Coronary artery (tissue), 2 donors: Measurements from ENCODE around the gene ZNF692.

Source experiments
- DNase-seq: peaks from one replicate; pipeline ENCODE4 v3.0.0-alpha.2; 2017; ENCODE audit warnings: low spot score
- H3K27ac ChIP-seq, 2 donors: fragments of 200-600 bp; sonication (generic); one replicate each; pipeline ENCODE4 v1.5.1; 2016 to 2019
- H3K4me3 ChIP-seq: fragments of 200-600 bp; sonication (generic); 2 replicates; pipeline ENCODE4 v1.5.1; 2016; ENCODE audit warnings: mild to moderate bottlenecking, moderate library complexity
- TF ChIP-seq, protein P1 (sequence below): fragments of 200-600 bp; sonication (generic); IDR thresholded peaks from one replicate; pipeline ENCODE4 v1.5.1; 2019; ENCODE audit warnings: antibody characterized with exemption

The ZNF692 gene

DNA sequence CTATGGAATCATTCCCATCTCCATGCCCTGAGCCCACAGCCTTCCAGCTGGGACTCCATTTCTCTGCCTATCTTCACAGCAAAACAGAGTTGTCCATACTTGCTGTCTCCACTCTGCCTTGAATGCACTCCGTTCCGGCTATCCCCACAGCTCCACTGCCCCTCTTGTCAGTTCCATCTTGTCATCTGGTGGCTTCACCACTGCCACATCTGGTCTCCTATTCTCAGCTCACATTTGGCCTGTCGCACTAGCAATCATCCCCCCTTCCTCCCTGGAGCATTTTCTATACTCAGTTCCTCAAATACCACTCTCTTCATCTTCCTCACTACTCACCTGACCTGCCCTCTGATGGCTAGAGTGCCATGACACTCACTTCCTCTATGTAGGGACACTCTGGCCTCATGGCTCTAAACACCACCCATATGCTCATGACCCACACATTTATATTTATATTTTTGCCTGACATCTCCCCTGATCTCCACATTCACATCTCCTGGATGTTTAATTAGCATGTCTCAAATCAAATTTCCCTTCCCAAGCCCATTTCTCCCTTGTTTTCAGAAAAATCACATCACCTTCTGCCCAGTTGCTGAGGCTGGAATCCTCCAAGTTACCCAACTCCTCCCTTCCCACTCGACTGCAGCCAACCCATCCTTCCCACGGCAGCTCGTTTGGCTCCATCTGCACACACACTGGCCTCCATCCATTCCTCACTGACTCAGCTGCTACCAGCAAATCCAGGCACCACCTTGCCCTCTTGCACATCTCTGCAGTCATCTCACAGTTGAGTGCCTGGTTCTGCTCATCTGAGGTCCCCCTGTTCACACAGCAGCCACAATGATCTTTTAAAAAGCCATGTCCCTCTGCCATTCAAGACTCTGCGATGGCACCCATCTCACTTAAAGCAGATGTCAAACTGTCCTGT lies 6.1 kb downstream of the ZNF692 start:
- no peak overlapping the region for H3K4me3 ChIP-seq
- TF ChIP-seq, protein P1, sequence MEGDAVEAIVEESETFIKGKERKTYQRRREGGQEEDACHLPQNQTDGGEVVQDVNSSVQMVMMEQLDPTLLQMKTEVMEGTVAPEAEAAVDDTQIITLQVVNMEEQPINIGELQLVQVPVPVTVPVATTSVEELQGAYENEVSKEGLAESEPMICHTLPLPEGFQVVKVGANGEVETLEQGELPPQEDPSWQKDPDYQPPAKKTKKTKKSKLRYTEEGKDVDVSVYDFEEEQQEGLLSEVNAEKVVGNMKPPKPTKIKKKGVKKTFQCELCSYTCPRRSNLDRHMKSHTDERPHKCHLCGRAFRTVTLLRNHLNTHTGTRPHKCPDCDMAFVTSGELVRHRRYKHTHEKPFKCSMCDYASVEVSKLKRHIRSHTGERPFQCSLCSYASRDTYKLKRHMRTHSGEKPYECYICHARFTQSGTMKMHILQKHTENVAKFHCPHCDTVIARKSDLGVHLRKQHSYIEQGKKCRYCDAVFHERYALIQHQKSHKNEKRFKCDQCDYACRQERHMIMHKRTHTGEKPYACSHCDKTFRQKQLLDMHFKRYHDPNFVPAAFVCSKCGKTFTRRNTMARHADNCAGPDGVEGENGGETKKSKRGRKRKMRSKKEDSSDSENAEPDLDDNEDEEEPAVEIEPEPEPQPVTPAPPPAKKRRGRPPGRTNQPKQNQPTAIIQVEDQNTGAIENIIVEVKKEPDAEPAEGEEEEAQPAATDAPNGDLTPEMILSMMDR = no peak
- H3K27ac ChIP-seq = no peak overlapping the region
- DNase-seq = no peak

DNA sequence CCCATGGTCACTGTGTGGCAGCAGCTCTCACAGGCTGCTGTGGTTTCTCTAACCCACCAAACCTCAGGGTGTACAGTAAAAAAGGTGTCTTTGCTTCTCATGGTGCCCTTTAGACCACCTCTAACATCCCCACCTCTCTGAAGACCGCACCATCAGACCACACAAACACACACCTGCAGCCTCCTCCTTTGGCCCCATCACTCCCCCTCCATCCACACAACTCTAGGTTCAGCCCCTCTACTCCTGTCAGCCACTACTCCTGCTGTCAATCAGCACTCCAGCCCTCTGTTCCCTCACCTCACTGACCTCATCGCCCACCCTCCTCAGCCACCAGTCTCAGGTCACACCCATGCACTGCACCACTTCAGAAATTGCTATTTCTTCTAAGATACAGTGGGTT lies 7.5 kb downstream of the ZNF692 start:
- Histone ChIP-seq H3K4me3 (no peak overlapping the region), H3K27ac (no peak overlapping the region)
- DNase-seq = no peak
- TF ChIP-seq, protein P1 = no peak

DNA sequence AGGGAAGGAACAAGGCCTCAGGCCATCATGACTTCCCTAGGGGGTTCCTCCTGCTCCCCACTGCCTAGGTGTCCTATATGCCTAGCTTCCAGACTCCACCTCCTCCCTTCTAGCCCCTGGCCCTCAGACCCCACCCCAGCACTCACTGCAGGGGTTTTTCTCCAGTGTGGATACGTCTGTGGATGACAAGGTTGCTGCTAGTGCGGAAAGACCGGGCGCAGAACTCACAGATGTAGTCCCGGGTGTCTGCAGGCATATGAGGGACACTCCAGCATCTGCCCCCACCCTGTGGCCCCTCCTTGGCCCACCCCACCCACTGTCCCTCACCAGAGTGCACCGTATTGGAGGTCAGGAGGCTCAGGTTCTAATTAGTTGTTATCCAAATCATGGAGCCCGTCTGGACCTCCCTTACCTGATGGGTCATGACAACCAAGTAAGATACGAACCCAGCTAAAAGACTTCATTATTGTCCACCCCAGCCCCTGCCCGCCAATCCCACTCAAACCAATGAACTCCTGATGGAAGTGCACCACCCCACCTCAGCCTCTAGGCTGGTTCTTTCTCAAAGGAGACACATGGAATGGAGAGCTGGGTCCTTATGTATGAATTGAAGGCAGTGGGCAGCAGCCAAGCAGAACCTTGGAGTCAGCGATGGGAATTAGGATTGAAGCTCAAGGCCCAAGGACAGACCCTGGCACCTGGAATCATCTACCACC lies 8.2 kb downstream of the ZNF692 start:
- TF ChIP-seq, protein P1 = no peak
- Histone ChIP-seq H3K27ac (no peak overlapping the region), H3K4me3 (no peak overlapping the region)
- no peak for DNase-seq

DNA sequence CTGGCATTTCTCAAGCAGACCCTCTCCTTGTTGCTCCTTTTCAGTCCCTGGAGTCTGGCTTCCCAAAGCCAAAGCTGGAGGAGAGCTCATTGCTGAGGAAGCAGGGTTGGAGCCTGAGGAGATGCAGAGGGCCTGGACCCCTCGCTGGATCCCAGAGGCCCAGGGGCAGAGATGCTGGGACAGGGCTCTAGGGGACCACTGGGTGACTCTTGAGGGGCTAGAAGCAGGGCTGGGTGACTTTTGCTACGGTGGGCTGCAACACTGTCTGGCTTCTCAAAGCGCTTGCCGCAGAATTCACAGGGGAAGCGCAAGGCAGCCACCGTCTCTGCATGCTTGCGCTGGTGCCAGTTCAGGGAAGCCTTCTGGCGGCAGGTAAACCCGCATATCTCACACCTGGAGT lies 8.8 kb downstream of the ZNF692 start:
- TF ChIP-seq, protein P1 = no peak
- no peak overlapping the region for H3K4me3 ChIP-seq
- DNase-seq = no peak
- no peak overlapping the region for H3K27ac ChIP-seq

DNA sequence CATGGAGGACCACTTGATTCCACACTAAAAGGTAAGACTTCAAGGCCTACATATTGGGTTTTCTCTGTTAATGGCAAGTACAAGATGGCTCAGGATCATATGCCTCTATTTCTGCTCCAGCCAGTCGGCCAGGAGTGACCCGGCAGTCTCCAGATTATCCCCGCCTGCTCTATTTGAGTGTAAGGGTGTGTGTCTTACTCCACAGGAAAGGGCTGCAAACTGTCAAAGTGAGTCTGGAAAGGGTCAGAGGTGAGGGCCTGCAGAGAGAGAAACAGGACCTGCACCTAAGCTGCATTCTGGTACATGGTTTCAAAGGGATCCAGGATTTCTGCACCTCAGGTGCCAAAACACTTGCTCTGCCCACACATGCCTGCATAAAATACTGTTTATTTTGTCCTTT lies 9.2 kb downstream of the ZNF692 start:
- H3K4me3 ChIP-seq = no peak overlapping the region
- H3K27ac ChIP-seq = no peak overlapping the region
- TF ChIP-seq, protein P1 = no peak
- DNase-seq = no peak

DNA sequence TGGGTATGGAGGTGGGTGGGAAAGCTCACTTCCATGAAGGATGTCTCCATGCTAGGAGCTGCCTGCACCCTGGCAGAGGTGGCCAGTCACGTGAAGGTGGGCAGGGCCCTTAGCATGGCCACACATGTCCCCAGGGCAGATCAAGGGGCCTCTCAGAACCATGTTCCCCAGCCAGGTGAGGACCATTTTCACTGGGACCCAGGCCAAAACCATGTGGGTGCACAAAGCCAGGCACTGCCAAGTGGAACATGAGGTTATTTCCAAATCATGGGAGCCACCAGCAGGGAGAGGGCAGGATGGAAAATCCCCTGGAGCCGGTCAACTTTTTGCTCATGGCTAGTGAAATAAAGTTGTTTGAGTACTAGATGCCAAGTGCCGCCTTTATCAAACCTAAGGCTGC lies 9.7 kb downstream of the ZNF692 start:
- no peak for DNase-seq
- H3K27ac ChIP-seq = no peak overlapping the region
- H3K4me3 ChIP-seq = no peak overlapping the region
- TF ChIP-seq, protein P1 = no peak
